Smooth muscle cell (in vitro differentiated cells): ENCODE data around the gene ATG7. TPM values are rescaled to one million over a fixed set of nuclear protein-coding genes. Genes with fewer than 3 reads are reported as not detected.
A peak's percentile ranks its signal among the peaks of the same experiment; 100 is the strongest.
"Not testable (repeated sequence)": the region's sequence is repeated elsewhere in the genome, so short reads cannot be mapped to it uniquely, and the experiment has no call there.

Experiments
- DNase-seq: peaks from one replicate; lab custom pipeline; 2025; ENCODE audit not compliant: unreplicated experiment; lab: John Stamatoyannopoulos, UW
- H2AFZ ChIP-seq: fragments of 200-600 bp; sonication (generic); 2 replicates; pipeline ENCODE4 v1.6.0; 2016; ENCODE audit warnings: antibody characterized with exemption, low read depth, mild to moderate bottlenecking
- H3F3A ChIP-seq: fragments of 200-600 bp; sonication (generic); 2 replicates; pipeline ENCODE4 v1.6.0; 2017; ENCODE audit warnings: antibody characterized with exemption, low read depth
- H3K27ac ChIP-seq: fragments of 200-600 bp; sonication (generic); 2 replicates; pipeline ENCODE4 v1.5.1; 2016; ENCODE audit warnings: low read depth, mild to moderate bottlenecking
- H3K27me3 ChIP-seq: fragments of 200-600 bp; sonication (generic); 2 replicates; pipeline ENCODE4 v1.6.1; 2016; ENCODE audit warnings: low read depth, mild to moderate bottlenecking
- H3K36me3 ChIP-seq: fragments of 200-600 bp; sonication (generic); 2 replicates; pipeline ENCODE4 v1.5.1; 2016; ENCODE audit warnings: low read depth
- H3K4me1 ChIP-seq: fragments of 200-600 bp; sonication (generic); 2 replicates; pipeline ENCODE4 v1.5.1; 2016; ENCODE audit warnings: low read depth
- H3K4me2 ChIP-seq: fragments of 200-600 bp; sonication (generic); 2 replicates; pipeline ENCODE4 v1.6.0; 2016; ENCODE audit warnings: mild to moderate bottlenecking
- H3K4me3 ChIP-seq: fragments of 200-600 bp; sonication (generic); 2 replicates; pipeline ENCODE4 v1.5.1; 2016; ENCODE audit warnings: mild to moderate bottlenecking
- H3K79me2 ChIP-seq: fragments of 200-600 bp; sonication (generic); 2 replicates; pipeline ENCODE4 v1.6.0; 2016; ENCODE audit warnings: low read depth, mild to moderate bottlenecking
- H3K9ac ChIP-seq: fragments of 200-600 bp; sonication (generic); 2 replicates; pipeline ENCODE4 v1.6.0; 2016; ENCODE audit warnings: low read depth
- H3K9me3 ChIP-seq: fragments of 200-600 bp; sonication (generic); replicated peaks from 2 replicates; pipeline ENCODE4 v1.5.1; 2016; ENCODE audit warnings: low read depth
- H4K20me1 ChIP-seq: fragments of 200-600 bp; sonication (generic); 2 replicates; pipeline ENCODE4 v1.6.0; 2016; ENCODE audit warnings: low read depth
- CTCF ChIP-seq: fragments of 200-600 bp; sonication (generic); IDR thresholded peaks from 2 replicates; pipeline ENCODE4 v1.5.1; 2017; ENCODE audit warnings: borderline replicate concordance, mild to moderate bottlenecking, antibody characterized with exemption; ENCODE audit not compliant: insufficient read depth, poor library complexity, severe bottlenecking
- WGBS: methylation state at CpG from one replicate; pipeline ENCODE4 v1.1.7; 2016; ENCODE audit warnings: low lambda C conversion rate; 5-methylcytosine and 5-hydroxymethylcytosine counted together
- polyA plus RNA-seq: library from polyadenylated mRNA; unstranded; fragments of >200 nt; fragmentation: Nextera tagmentation; extraction: Ambion mirVana; gene quantifications from 2 replicates; pipeline ENCODE4 v1.2.1, GENCODE V29; 2016
- total RNA-seq: library from RNA; depleted of rRNA; stranded (reverse); fragments of >200 nt; gene quantifications from 2 replicates; pipeline ENCODE4 v1.2.3, GENCODE V29; 2014

The ATG7 gene
- total and polyA plus RNA-seq, 2 experiments from 2014 or later, result 19.4 to 40.3 TPM

- Histone ChIP-seq H3K9me3 (no peaks in the 10 kb centered on the region), H4K20me1 (peaks cover 80% of the 10 kb centered on the region), H3F3A (peaks cover 52% of the 10 kb centered on the region), H3K4me1 (peaks cover 57% of the 10 kb centered on the region), H3K27me3 (no peaks in the 10 kb centered on the region), H3K4me2 (peak overlapping the region; percentile 73), H3K36me3 (no peaks in the 10 kb centered on the region), H2AFZ (no peak overlapping the region), H3K27ac (peak overlapping the region; percentile 96), H3K9ac (peak overlapping the region; percentile 63), H3K4me3 (no peak overlapping the region), H3K79me2 (peaks cover 91% of the 10 kb centered on the region)
- 17% methylated on average over 9 of the region's 9 CpGs for WGBS
- no peak for TF ChIP-seq CTCF
- no peak for DNase-seq
Measured at GRCh38 chr3:11591391-11592282, 319.4 kb downstream of the ATG7 start.

- H3K4me1 ChIP-seq, result peaks cover 57% of the 10 kb centered on the region
- no peak for TF ChIP-seq CTCF
- WGBS, result 62% methylated on average over 14 of the region's 14 CpGs
- no peaks in the 10 kb centered on the region for H3K9me3 ChIP-seq
- no peaks in the 10 kb centered on the region for H3K36me3 ChIP-seq
- peaks cover 56% of the 10 kb centered on the region for H3F3A ChIP-seq
- peaks cover 91% of the 10 kb centered on the region for H3K79me2 ChIP-seq
- no peaks in the 10 kb centered on the region for H3K27me3 ChIP-seq
- no peak overlapping the region for H2AFZ ChIP-seq
- H3K27ac ChIP-seq, result peak overlapping the region; percentile 96
- no peak for DNase-seq
- H4K20me1 ChIP-seq, result peaks cover 70% of the 10 kb centered on the region
- H3K9ac ChIP-seq, result peak overlapping the region; percentile 63
- H3K4me3 ChIP-seq, result no peak overlapping the region
- H3K4me2 ChIP-seq, result peak overlapping the region; percentile 73
Measured at GRCh38 chr3:11592445-11593298, 320.5 kb downstream of the ATG7 start.

- H3K36me3 ChIP-seq, result no peaks in the 10 kb centered on the region
- no peaks in the 10 kb centered on the region for H3K27me3 ChIP-seq
- H3K4me3 ChIP-seq, result no peak overlapping the region
- peak overlapping the region; percentile 73 for H3K4me2 ChIP-seq
- no peak overlapping the region for H2AFZ ChIP-seq
- H3K9me3 ChIP-seq, result no peaks in the 10 kb centered on the region
- no peak for TF ChIP-seq CTCF
- WGBS, result 53% methylated on average over 10 of the region's 10 CpGs
- H3K27ac ChIP-seq, result peak overlapping the region; percentile 96
- H3K79me2 ChIP-seq, result peaks cover 91% of the 10 kb centered on the region
- H3K9ac ChIP-seq, result peak overlapping the region; percentile 63
- no peak for DNase-seq
- H3K4me1 ChIP-seq, result peaks cover 57% of the 10 kb centered on the region
- H4K20me1 ChIP-seq, result peaks cover 62% of the 10 kb centered on the region
- H3F3A ChIP-seq, result peaks cover 56% of the 10 kb centered on the region
Measured at GRCh38 chr3:11593318-11594034, 321.3 kb downstream of the ATG7 start.

- H2AFZ ChIP-seq, H3K27ac ChIP-seq, H3K9ac ChIP-seq, DNase-seq, H3K4me3 ChIP-seq, H3K4me2 ChIP-seq, H3K36me3 ChIP-seq, H3K9me3 ChIP-seq, H3K27me3 ChIP-seq: not testable (repeated sequence)
- WGBS, result 99% methylated on average over 5 of the region's 5 CpGs
- H4K20me1 ChIP-seq, result peaks cover 46% of the 10 kb centered on the region
- H3K4me1 ChIP-seq, result peaks cover 49% of the 10 kb centered on the region
- peaks cover 87% of the 10 kb centered on the region for H3K79me2 ChIP-seq
- peaks cover 49% of the 10 kb centered on the region for H3F3A ChIP-seq
Measured at GRCh38 chr3:11595024-11595423, 322.8 kb downstream of the ATG7 start.
